Effector memory CD4-positive, alpha-beta T cell (primary cell): ENCODE measurements around the gene CAMTA1.
"Not testable (repeated sequence)": the region's sequence is repeated elsewhere in the genome, so short reads cannot be mapped to it uniquely, and the experiment has no call there.

Experiments used
- DNase-seq, 3 donors: peaks; one replicate each; pipeline ENCODE4 v3.0.0-alpha.2; 2020
- H3K27ac ChIP-seq: 2 replicates; pipeline ENCODE4 v1.7.0; 2013; ENCODE audit warnings: mild to moderate bottlenecking, low read length, moderate library complexity; ENCODE audit not compliant: insufficient read depth, poor library complexity, severe bottlenecking
- H3K27me3 ChIP-seq: replicated peaks from 2 replicates; pipeline ENCODE4 v1.7.0; 2013; ENCODE audit warnings: mild to moderate bottlenecking, low read length; ENCODE audit not compliant: insufficient read depth, control insufficient read depth, poor library complexity, severe bottlenecking
- H3K36me3 ChIP-seq: 2 replicates; pipeline ENCODE4 v1.7.0; 2013; ENCODE audit warnings: mild to moderate bottlenecking, low read length, moderate library complexity; ENCODE audit not compliant: control insufficient read depth, insufficient read depth
- H3K4me1 ChIP-seq: 2 replicates; pipeline ENCODE4 v1.7.0; 2013; ENCODE audit warnings: low read length, mild to moderate bottlenecking; ENCODE audit not compliant: control insufficient read depth, insufficient read depth, poor library complexity, severe bottlenecking
- H3K4me3 ChIP-seq: 2 replicates; pipeline ENCODE4 v1.7.0; 2013; ENCODE audit warnings: low read length, low read depth, mild to moderate bottlenecking; ENCODE audit not compliant: insufficient read depth, poor library complexity, severe bottlenecking
- H3K9me3 ChIP-seq: 2 replicates; pipeline ENCODE4 v1.7.0; 2013; ENCODE audit warnings: mild to moderate bottlenecking, low read length, moderate library complexity; ENCODE audit not compliant: control insufficient read depth

Gene CAMTA1

GRCh38 chr1:7151978-7152377 lies 366.7 kb downstream of the CAMTA1 start:
- no peak for DNase-seq
- no peak overlapping the region for H3K4me3 ChIP-seq
- no peaks in the 10 kb centered on the region for H3K27me3 ChIP-seq
- H3K36me3 ChIP-seq: no peaks in the 10 kb centered on the region
- no peak overlapping the region for H3K27ac ChIP-seq
- H3K9me3 ChIP-seq: no peaks in the 10 kb centered on the region
- H3K4me1 ChIP-seq: no peaks in the 10 kb centered on the region

GRCh38 chr1:7152655-7153054 lies 367.4 kb downstream of the CAMTA1 start:
- H3K36me3 ChIP-seq: no peaks in the 10 kb centered on the region

DNA sequence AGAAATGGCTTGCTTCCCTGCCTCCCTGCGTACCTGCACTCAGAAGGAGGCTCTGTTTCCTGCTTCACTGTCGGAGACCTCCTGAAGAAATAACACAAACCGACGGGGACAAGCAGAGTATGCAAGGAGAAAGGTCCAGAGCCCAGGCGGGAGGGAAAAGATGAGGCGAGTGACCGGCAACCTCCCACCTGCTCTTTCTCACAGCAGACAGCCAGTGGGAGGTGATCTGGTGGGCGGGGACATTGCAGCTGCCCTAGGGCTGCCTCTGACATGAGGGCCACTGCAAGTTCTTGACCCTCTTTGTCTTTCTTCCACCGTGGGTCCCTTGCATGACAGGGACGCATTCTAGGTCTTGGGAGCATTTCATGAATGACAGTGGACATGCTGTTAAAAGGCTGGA lies 368.2 kb downstream of the CAMTA1 start:
- Histone ChIP-seq H3K4me3 (no peak overlapping the region), H3K4me1 (no peaks in the 10 kb centered on the region), H3K27me3 (no peaks in the 10 kb centered on the region), H3K9me3 (no peaks in the 10 kb centered on the region), H3K27ac (no peak overlapping the region), H3K36me3 (no peaks in the 10 kb centered on the region)
- no peak for DNase-seq

More at GRCh38 chr1:7152655-7153054, 367.4 kb downstream of the CAMTA1 start:
- Histone ChIP-seq H3K27me3 (no peaks in the 10 kb centered on the region), H3K27ac (no peak overlapping the region), H3K9me3 (no peaks in the 10 kb centered on the region), H3K4me3 (no peak overlapping the region), H3K4me1 (no peaks in the 10 kb centered on the region)
- DNase-seq: no peak

GRCh38 chr1:7159116-7159781 lies 374.0 kb downstream of the CAMTA1 start:
- H3K36me3 ChIP-seq: no peaks in the 10 kb centered on the region
- H3K27me3 ChIP-seq: no peaks in the 10 kb centered on the region
- no peak overlapping the region for H3K4me3 ChIP-seq
- H3K9me3 ChIP-seq: no peaks in the 10 kb centered on the region
- no peaks in the 10 kb centered on the region for H3K4me1 ChIP-seq
- no peak overlapping the region for H3K27ac ChIP-seq
- DNase-seq: no peak

- H3K36me3 ChIP-seq: not testable (repeated sequence)
Observed at GRCh38 chr1:7168554-7168953, 383.3 kb downstream of the CAMTA1 start.

GRCh38 chr1:7171168-7171567 lies 385.9 kb downstream of the CAMTA1 start:
- no peaks in the 10 kb centered on the region for H3K4me1 ChIP-seq
- H3K9me3 ChIP-seq: no peaks in the 10 kb centered on the region
- DNase-seq: no peak
- no peaks in the 10 kb centered on the region for H3K36me3 ChIP-seq
- no peak overlapping the region for H3K4me3 ChIP-seq
- H3K27me3 ChIP-seq: no peaks in the 10 kb centered on the region
- H3K27ac ChIP-seq: no peak overlapping the region

More at GRCh38 chr1:7168554-7168953, 383.3 kb downstream of the CAMTA1 start:
- H3K27me3 ChIP-seq, H3K4me1 ChIP-seq, H3K27ac ChIP-seq, H3K4me3 ChIP-seq, H3K9me3 ChIP-seq, DNase-seq: not testable (repeated sequence)

GRCh38 chr1:7171574-7171973 lies 386.3 kb downstream of the CAMTA1 start:
- H3K27me3 ChIP-seq: no peaks in the 10 kb centered on the region
- no peaks in the 10 kb centered on the region for H3K36me3 ChIP-seq
- DNase-seq: no peak
- no peak overlapping the region for H3K4me3 ChIP-seq
- H3K27ac ChIP-seq: no peak overlapping the region
- no peaks in the 10 kb centered on the region for H3K9me3 ChIP-seq
- H3K4me1 ChIP-seq: no peaks in the 10 kb centered on the region

GRCh38 chr1:7172804-7173203 lies 387.6 kb downstream of the CAMTA1 start:
- peaks cover under 1% of the 10 kb centered on the region for H3K27me3 ChIP-seq
- no peak overlapping the region for H3K27ac ChIP-seq
- H3K4me3 ChIP-seq: no peak overlapping the region
- no peaks in the 10 kb centered on the region for H3K36me3 ChIP-seq
- no peaks in the 10 kb centered on the region for H3K4me1 ChIP-seq
- H3K9me3 ChIP-seq: no peaks in the 10 kb centered on the region
- DNase-seq: no peak

GRCh38 chr1:7174561-7174960 lies 389.3 kb downstream of the CAMTA1 start:
- Histone ChIP-seq H3K4me3 (no peak overlapping the region), H3K27ac (no peak overlapping the region), H3K36me3 (no peaks in the 10 kb centered on the region), H3K4me1 (no peaks in the 10 kb centered on the region), H3K9me3 (no peaks in the 10 kb centered on the region), H3K27me3 (peaks cover 5% of the 10 kb centered on the region)
- no peak for DNase-seq

DNA sequence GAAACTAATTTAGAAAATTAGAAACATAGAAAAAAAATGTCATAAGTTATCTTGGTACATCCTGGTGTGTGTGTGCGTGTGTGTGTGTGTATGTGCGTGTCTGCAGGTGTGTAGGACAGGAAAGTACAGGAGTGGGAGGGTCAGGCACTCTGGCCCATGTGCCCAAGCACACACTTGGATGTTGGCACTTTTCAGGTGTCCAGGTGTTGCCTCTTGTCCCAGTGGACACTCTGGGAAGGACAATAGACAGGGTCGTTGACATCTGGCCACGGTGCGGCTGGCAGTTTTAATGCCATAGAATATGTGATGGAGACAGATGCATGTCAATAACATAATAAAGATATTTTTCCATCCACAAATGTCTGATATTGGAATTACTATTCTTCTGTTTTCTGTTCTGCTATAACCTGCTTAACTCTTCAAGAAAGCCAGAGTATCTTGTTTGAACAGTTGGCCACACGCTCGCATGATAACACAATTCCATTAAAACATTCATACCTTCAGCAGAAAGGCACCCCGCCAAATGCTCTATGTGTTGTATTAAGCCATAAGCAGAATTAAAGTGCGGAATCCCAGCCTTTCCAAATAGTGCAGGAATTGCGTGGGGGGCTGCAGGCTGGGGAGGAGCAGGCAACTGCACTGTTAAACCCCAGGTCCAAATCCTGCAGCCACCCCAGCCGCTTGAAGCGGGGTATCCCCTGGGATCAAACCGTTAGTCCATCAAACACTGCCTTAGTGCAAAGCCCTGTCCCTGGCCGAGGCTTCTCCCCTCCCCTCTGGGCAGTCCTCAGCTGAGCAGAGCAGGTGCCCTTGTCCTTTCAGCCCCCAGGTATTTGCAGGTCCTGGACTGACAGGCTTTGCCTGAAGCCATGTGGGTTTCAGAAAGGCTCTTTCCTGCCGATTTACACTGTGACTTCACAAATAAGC lies 390.0 kb downstream of the CAMTA1 start:
- Histone ChIP-seq H3K27me3 (peaks cover 5% of the 10 kb centered on the region), H3K36me3 (no peaks in the 10 kb centered on the region), H3K4me1 (no peaks in the 10 kb centered on the region), H3K9me3 (no peaks in the 10 kb centered on the region), H3K27ac (no peak overlapping the region), H3K4me3 (no peak overlapping the region)
- DNase-seq: no peak
